ENCODE results near the gene SDCBP2. TPM values are rescaled to one million over a fixed set of nuclear protein-coding genes. Genes with fewer than 3 reads are reported as not detected.

Gene SDCBP2
- 4.9 and 5.5 TPM in 2 replicates for total RNA-seq (2014; rRNA removed; shearing (Covaris generic))
- polyA plus RNA-seq (2016; fragmentation: Nextera tagmentation; extraction: Ambion mirVana), result 4.1 and 4.2 TPM in 2 replicates

DNA sequence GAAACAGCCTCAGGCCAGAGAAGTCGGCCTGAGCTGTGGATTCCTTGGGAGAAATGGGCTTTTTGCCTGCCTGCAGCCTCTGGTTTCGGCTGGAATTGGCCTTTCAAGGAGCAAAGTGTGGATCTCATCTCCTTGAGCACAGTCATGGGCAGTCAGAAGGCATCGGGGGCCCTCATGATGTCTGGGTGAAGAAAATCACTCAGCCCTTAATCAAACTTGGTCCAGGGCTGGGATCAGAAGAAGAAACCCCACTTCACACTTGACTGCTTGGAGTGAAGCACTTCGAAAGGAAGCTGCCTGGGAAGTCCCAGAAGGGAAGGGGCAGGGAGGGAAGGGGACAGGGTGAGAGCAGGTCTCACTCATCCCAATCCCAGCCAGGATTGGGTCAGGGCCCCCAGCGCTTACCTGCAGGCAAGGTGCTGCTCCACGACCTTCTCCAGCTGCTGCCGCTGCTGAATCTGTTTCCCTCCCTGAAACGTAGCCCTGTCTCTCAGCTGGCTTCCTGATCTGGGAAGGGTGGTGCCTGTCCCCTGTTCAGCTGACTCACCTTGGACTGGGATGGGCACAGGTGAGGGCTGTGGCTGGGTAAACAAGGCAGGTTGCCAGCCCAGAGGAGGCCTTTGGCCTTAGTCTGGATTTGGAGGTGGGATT, at the start of gene SDCBP2:
TSS of gene SDCBP2 (minus strand) at position 460 of the 651 bp plus-strand sequence. CDS start 8,723 bp downstream, outside the sequence.
- no peak within 1 kb of the TSS for H3K4me3 ChIP-seq
- peaks cover 49% of the 10 kb centered on the region for H3K4me1 ChIP-seq (ENCODE audit: insufficient read depth)
- in situ Hi-C loops (cut with MboI), result no loop called here
- WGBS, 2 experiments (ENCODE audit: low coverage in 1 of 2, low lambda C conversion rate in 2 of 2, missing lambda C conversion rate in 2 of 2), result 83 to 84% methylated on average over 8 of the region's 8 CpGs
- no peak for DNase-seq
- H3K27ac ChIP-seq, result peak within 1 kb of the TSS; percentile 100
- H3K27me3 ChIP-seq (replicated peaks; ENCODE audit: insufficient read depth), result no peaks in the 10 kb centered on the region
- H3K9me3 ChIP-seq (ENCODE audit: low read depth), result no peaks in the 10 kb centered on the region
- H3K4me2 ChIP-seq (ENCODE audit: unreplicated experiment), result peak within 1 kb of the TSS; percentile 92
- no peaks in the 10 kb centered on the region for H4K20me1 ChIP-seq (ENCODE audit: insufficient read depth)
- peaks cover 49% of the 10 kb centered on the region for H3F3A ChIP-seq (ENCODE audit: insufficient read depth)
- H2AFZ ChIP-seq, result no peak within 1 kb of the TSS
- peaks cover 3% of the 10 kb centered on the region; the same call in 1 of the 2 replicates for H3K36me3 ChIP-seq (ENCODE audit: low read depth)
- H3K79me2 ChIP-seq (ENCODE audit: insufficient read depth), result peaks cover 71% of the 10 kb centered on the region
- no peaks in the 10 kb centered on the region for H3K9me2 ChIP-seq (ENCODE audit: insufficient read depth)
- H3K9ac ChIP-seq, result peak within 1 kb of the TSS; percentile 100
- TF ChIP-seq EZH2phosphoT487 (IDR thresholded peaks at IDR 0.05; ENCODE audit: insufficient read depth, low read depth), result no peak
- TF ChIP-seq EZH2 (IDR thresholded peaks at IDR 0.05; ENCODE audit: insufficient read depth, poor library complexity, severe bottlenecking), result no peak

DNA sequence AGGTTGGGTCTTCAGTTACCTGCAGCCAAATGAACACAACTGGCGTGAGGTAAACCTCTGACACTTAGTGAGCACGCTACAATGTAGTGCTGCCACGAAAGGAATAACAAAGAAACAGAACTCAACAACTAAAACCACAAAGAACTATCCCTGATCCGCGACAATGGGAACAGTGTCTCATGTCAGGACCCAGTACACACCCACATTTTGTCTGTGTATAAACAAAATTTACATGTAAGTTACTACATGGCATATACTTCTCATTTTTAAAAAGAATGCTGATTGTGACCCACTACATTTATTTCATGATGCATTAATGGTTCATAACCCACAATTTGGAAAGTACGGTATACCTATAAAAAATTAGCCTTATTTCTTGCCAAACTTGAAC, 49.8 kb upstream of the SDCBP2 start:
- peaks cover 45% of the 10 kb centered on the region for H3F3A ChIP-seq (ENCODE audit: insufficient read depth)
- TF ChIP-seq EZH2 (IDR thresholded peaks at IDR 0.05; ENCODE audit: insufficient read depth, poor library complexity, severe bottlenecking) (no peak), EZH2phosphoT487 (IDR thresholded peaks at IDR 0.05; ENCODE audit: insufficient read depth, low read depth) (no peak)
- H3K4me2 ChIP-seq (ENCODE audit: unreplicated experiment), result no peak overlapping the region
- H3K27me3 ChIP-seq (replicated peaks; ENCODE audit: insufficient read depth), result no peaks in the 10 kb centered on the region
- peaks cover 3% of the 10 kb centered on the region; the same call in 1 of the 2 replicates for H3K36me3 ChIP-seq (ENCODE audit: low read depth)
- in situ Hi-C loops (cut with MboI), result no loop called here
- peaks cover 29% of the 10 kb centered on the region; the same call in 1 of the 2 replicates for H4K20me1 ChIP-seq (ENCODE audit: insufficient read depth)
- 97 to 100% methylated on average over 6 of the region's 6 CpGs for WGBS, 2 experiments (ENCODE audit: low coverage in 1 of 2, low lambda C conversion rate in 2 of 2, missing lambda C conversion rate in 2 of 2)
- H3K79me2 ChIP-seq (ENCODE audit: insufficient read depth), result peaks cover 100% of the 10 kb centered on the region
- no peak overlapping the region for H3K4me3 ChIP-seq
- H3K9me2 ChIP-seq (ENCODE audit: insufficient read depth), result no peaks in the 10 kb centered on the region
- DNase-seq, result no peak
- H3K9ac ChIP-seq, result no peak overlapping the region
- H2AFZ ChIP-seq, result no peak overlapping the region
- H3K27ac ChIP-seq, result no peak overlapping the region
- no peaks in the 10 kb centered on the region for H3K9me3 ChIP-seq (ENCODE audit: low read depth)
- H3K4me1 ChIP-seq (ENCODE audit: insufficient read depth), result peaks cover 55% of the 10 kb centered on the region

DNA sequence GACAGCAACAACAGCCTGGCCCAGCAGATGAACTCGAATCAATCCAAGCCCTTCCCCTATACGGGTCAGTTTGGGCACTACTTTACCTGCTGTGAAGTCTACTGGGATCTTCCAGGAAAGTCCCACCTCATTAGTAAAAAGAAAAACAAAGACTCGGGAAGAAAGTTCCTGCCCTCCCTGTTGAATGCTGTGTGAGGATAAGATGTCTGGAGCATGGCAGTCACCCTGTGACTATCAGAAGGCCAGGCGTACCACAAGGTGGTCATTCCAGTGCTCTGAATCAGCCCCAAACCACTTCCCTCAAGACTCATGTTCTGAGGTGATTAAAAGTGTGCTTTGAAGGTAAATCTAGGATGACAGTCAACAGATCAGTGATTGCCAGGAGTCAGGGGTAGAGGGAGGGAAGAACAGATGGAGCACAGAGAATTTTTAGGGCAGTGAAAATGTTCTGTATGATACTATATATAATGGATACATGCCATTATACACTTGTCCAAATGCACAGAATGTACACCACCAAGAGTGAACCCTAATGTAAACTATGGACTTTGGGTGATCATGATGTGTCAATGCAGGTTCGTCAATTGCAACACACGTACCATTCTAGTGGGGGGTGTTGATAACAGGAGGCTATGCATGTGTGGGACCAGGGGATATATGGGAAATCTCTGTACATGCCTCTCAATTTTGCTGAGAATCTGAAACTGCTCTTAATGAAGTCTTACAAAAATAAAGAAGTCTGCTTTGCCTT, 49.2 kb upstream of the SDCBP2 start:
- 62 to 65% methylated on average over 6 of the region's 6 CpGs for WGBS, 2 experiments (ENCODE audit: low coverage in 1 of 2, low lambda C conversion rate in 2 of 2, missing lambda C conversion rate in 2 of 2)
- Histone ChIP-seq H3F3A (ENCODE audit: insufficient read depth) (peaks cover 41% of the 10 kb centered on the region), H3K9me2 (ENCODE audit: insufficient read depth) (no peaks in the 10 kb centered on the region), H3K27me3 (replicated peaks; ENCODE audit: insufficient read depth) (no peaks in the 10 kb centered on the region), H2AFZ (no peak overlapping the region), H3K4me1 (ENCODE audit: insufficient read depth) (peaks cover 55% of the 10 kb centered on the region), H3K27ac (peak overlapping the region; percentile 16; the same call in 1 of the 2 replicates), H3K9me3 (ENCODE audit: low read depth) (no peaks in the 10 kb centered on the region), H3K9ac (no peak overlapping the region), H3K36me3 (ENCODE audit: low read depth) (peaks cover 3% of the 10 kb centered on the region; the same call in 1 of the 2 replicates), H3K4me2 (ENCODE audit: unreplicated experiment) (no peak overlapping the region), H3K79me2 (ENCODE audit: insufficient read depth) (peaks cover 100% of the 10 kb centered on the region), H4K20me1 (ENCODE audit: insufficient read depth) (peaks cover 27% of the 10 kb centered on the region; the same call in 1 of the 2 replicates), H3K4me3 (no peak overlapping the region)
- peak; percentile 56 for DNase-seq
- no peak for TF ChIP-seq EZH2phosphoT487 (IDR thresholded peaks at IDR 0.05; ENCODE audit: insufficient read depth, low read depth)
- no peak for TF ChIP-seq EZH2 (IDR thresholded peaks at IDR 0.05; ENCODE audit: insufficient read depth, poor library complexity, severe bottlenecking)
- in situ Hi-C loops (cut with MboI), result no loop called here

GRCh38 chr20:1377341-1377871, 48.5 kb upstream of the SDCBP2 start:
- no peaks in the 10 kb centered on the region for H3K9me3 ChIP-seq (ENCODE audit: low read depth)
- no peaks in the 10 kb centered on the region for H3K9me2 ChIP-seq (ENCODE audit: insufficient read depth)
- H3K36me3 ChIP-seq (ENCODE audit: low read depth), result peaks cover 3% of the 10 kb centered on the region; the same call in 1 of the 2 replicates
- peaks cover 100% of the 10 kb centered on the region for H3K79me2 ChIP-seq (ENCODE audit: insufficient read depth)
- no peaks in the 10 kb centered on the region for H3K27me3 ChIP-seq (replicated peaks; ENCODE audit: insufficient read depth)
- H3K4me2 ChIP-seq (ENCODE audit: unreplicated experiment), result peak overlapping the region; percentile 2
- 81 to 88% methylated on average over 5 of the region's 5 CpGs for WGBS, 2 experiments (ENCODE audit: low coverage in 1 of 2, low lambda C conversion rate in 2 of 2, missing lambda C conversion rate in 2 of 2)
- peak overlapping the region; percentile 31 for H3K27ac ChIP-seq
- no peak overlapping the region for H3K4me3 ChIP-seq
- H3F3A ChIP-seq (ENCODE audit: insufficient read depth), result peaks cover 33% of the 10 kb centered on the region
- peaks cover 48% of the 10 kb centered on the region for H3K4me1 ChIP-seq (ENCODE audit: insufficient read depth)
- in situ Hi-C loops (cut with MboI), result no loop called here
- H4K20me1 ChIP-seq (ENCODE audit: insufficient read depth), result peaks cover 19% of the 10 kb centered on the region; the same call in 1 of the 2 replicates
- DNase-seq, result no peak
- H3K9ac ChIP-seq, result no peak overlapping the region
- no peak for TF ChIP-seq EZH2 (IDR thresholded peaks at IDR 0.05; ENCODE audit: insufficient read depth, poor library complexity, severe bottlenecking)
- no peak for TF ChIP-seq EZH2phosphoT487 (IDR thresholded peaks at IDR 0.05; ENCODE audit: insufficient read depth, low read depth)
- no peak overlapping the region for H2AFZ ChIP-seq

Data from GM23248 (cell line).